Measurements from ENCODE around the gene TSHZ3.

The TSHZ3 gene

GRCh38 chr19:31353833-31354232, 4.6 kb upstream of the TSHZ3 start:
- no peak for DNase-seq (ENCODE audit: low spot score)

DNA sequence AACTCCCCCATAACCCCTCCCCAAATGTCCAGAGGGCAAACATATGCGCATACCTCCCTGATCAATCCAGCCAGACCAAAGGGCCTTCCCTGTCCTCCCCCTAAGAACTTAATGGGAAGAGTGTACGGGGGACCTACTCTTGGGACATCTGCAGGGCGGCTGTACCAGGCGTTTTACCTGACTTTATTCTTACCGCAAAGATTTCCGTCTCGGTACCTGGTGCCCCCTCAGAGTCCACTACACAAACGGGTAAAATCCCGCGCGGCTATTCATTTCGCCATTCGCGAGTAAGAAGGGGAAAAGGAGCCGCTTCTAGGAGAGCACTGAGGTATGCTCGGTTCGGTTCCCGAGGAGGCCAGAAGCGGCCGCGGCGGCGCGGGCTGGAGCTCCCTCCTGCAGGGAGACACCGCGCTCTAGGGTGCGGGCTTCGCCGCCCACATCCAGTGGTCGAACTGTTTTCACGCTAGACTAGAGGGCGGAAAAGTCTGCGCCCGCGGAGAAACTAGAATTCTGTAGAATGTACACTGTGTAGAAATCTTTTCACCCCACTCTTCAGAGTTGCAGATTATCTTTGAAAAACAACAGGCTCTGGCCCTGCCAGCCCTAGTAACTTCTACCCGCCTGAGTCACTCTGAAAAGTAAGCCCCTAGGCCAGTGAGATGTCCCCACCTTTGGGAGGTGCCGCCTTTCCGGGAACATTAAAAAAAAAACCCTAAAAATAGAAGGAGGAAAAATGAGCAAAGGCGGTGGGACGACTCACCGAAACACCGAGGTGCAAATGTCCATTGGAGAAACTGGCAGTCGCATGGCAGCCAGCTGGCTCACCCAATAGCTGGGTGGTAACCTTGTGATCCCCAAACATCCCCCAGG, 3.8 kb upstream of the TSHZ3 start:
- no peak for DNase-seq (ENCODE audit: low spot score)

DNA sequence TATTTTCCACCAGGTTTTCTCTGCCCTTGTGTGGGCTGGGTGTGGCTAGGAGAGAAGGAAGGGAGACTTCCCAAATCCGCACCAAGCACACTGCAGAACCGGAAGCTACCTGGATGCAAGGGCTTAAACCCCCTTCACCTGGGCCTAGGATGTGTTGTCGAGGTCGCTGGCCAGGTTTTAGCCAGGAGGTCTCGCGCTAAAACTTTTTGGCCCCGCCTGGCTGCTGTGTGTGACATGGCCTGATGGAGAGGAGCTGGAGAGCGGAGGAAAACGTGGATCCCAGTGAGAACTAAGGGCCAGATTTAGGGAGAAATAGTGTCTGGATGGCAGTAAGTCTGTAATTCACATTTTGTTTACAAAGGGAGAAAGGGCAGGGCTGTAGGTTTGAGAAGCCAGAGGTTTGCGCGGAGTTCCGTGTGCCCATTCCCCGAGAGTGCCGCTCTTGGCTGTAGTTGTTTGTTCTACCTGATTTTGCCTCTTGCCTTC, 3.1 kb upstream of the TSHZ3 start:
- no peak for DNase-seq (ENCODE audit: low spot score)

GRCh38 chr19:31351855-31352195, 2.6 kb upstream of the TSHZ3 start:
- no peak for DNase-seq (ENCODE audit: low spot score)

DNA sequence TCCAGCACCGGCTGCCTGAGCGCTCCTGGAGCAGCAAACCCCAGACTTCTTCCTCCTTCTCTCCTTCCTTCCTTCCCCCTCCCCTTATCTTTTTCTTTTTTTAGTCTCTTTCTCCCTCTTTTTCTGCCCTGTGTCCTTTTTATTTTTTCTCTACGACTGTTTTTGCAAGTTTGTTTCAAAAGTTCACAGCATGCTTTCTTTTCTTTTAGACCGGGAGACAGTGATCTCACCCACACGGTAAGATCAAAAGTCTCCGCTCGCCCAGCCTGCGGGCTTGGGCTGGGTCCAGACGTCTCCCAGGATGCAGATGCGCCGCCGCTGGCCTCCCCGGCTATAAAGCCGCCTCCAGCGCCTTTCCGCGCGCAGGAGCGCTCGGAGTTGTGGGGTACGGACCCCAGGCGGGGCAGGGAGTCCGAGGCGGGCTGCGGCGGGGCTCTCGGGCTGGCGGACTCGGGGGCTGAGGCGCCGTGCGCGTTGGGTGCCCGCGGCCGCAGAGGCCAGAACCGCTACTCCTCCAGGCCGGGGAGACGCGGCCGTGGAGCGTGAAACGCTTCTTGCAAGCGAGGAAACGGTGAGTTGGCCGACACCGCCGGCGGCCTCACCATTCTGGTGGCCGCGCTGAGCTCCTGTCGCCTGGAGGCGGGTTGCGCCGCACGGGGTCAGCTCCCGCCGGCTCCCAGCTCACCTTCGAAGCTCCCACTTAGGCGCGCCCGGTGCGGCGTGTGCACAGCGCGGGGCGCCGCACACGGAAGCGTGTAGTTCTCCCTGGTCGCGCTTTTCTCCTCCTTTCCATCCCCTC, 2.0 kb upstream of the TSHZ3 start:
- DNase-seq (ENCODE audit: low spot score): no peak

DNA sequence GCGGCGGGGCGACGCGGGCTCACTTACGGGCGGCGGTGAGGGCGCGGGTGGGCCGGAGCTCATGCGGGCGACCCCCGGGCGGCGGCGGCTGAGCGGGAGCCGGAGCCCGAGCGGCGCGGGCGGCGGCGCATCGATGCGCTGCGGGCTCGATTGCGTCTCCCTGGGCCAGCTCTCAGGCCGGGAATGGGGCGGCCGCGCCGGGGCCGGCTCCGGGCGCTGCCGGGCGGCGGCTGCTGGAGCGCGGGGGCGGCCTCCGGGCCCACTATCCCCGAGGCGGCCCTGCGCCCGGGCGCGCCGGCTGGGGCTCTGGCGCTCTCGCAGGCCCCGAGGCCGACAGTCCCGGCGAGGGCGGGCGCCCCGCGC, 1.4 kb upstream of the TSHZ3 start:
- DNase-seq (ENCODE audit: low spot score): no peak

- DNase-seq (ENCODE audit: low spot score): no peak
Measured at GRCh38 chr19:31350033-31350692, 927 bp upstream of the TSHZ3 start.

GRCh38 chr19:31348481-31349159, 616 bp downstream of the TSHZ3 start:
- no peak for DNase-seq (ENCODE audit: low spot score)

GRCh38 chr19:31347828-31348392, 1.3 kb downstream of the TSHZ3 start:
- no peak for DNase-seq (ENCODE audit: low spot score)

DNA sequence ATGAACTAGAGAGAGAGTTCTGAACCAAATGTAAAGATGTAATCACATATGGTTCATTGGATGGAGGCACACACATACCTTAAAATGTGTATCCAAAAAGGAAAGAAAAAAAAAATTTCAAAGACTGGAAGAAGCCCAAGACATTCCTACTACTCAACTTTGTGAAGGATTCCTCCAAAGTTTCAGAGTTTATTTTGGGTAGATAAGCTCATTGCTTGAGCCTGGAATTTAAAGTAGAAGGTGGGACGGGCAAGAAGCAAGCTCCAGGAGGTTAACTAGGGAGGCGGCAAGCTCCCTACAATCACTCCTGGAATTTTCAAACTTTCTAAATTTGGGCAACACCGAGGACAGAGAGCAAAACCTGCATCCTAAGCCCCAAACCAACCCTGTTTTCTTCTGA, 1.9 kb downstream of the TSHZ3 start:
- DNase-seq (ENCODE audit: low spot score): no peak

DNA sequence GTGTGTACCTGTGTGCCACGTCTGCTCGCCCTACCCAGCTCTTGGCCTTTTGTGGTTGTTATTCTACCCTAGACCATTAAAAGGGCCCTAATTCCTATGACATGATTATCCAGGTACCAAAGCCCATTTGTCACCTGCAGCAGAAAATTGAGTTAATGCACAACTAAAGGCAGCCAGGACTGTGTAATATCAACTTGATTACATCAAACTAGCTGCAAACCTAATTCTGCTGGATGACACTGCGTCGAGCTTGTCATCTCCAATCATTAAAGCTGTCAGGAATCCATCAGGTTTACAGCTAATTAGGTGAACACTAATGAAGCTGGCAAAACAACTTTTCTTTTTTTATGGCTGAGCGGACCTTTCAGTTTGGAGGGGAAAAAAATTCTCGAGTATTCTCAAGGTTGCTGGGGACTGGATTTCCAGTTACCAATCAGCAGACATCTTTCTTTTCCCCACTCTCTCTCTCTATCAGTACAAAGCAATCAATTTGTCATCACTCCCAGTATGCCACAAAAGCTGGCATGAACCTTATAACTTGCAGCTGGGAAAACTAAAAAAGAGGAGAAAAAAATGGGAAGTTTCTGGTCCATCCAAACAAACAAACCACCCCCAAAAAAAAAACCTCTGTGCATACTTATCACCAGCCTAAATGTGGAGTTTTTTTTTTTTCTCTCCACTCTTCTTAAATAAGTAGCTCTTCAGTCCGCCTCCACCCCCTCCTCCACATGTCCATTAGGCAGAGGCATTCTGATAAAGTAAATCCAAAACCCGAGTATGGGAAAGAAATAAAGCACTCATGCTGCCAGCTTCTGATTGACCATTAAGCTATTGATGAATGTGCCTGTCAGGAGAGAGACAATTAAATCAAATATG, 2.8 kb downstream of the TSHZ3 start:
- DNase-seq (ENCODE audit: low spot score): no peak

DNA sequence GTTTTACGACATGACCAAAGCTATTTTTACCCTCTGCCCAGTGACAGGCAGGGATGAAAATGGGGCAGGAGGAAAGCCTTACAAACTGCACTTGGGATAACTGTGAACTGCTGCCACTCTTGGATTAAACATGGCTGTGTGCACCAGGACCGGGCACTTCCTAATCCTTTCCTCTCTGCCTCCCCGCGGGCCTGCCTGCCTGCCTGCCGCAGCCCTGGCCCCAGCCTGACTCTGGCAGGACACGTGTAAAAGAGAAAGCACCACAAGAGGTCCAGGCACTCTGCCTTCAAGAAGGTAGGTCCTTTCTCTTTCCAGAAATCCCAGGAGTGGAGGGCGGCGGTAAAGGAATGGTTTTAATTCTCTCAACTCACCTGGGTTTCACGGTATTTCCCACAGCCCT, 4.8 kb downstream of the TSHZ3 start:
- DNase-seq (ENCODE audit: low spot score): no peak

- DNase-seq (ENCODE audit: low spot score): no peak
Measured at GRCh38 chr19:31342926-31343325, 6.3 kb downstream of the TSHZ3 start.

- no peak for DNase-seq (ENCODE audit: low spot score)
Measured at GRCh38 chr19:31340042-31341025, 8.9 kb downstream of the TSHZ3 start.

GRCh38 chr19:31339411-31339810, 9.8 kb downstream of the TSHZ3 start:
- no peak for DNase-seq (ENCODE audit: low spot score)

DNA sequence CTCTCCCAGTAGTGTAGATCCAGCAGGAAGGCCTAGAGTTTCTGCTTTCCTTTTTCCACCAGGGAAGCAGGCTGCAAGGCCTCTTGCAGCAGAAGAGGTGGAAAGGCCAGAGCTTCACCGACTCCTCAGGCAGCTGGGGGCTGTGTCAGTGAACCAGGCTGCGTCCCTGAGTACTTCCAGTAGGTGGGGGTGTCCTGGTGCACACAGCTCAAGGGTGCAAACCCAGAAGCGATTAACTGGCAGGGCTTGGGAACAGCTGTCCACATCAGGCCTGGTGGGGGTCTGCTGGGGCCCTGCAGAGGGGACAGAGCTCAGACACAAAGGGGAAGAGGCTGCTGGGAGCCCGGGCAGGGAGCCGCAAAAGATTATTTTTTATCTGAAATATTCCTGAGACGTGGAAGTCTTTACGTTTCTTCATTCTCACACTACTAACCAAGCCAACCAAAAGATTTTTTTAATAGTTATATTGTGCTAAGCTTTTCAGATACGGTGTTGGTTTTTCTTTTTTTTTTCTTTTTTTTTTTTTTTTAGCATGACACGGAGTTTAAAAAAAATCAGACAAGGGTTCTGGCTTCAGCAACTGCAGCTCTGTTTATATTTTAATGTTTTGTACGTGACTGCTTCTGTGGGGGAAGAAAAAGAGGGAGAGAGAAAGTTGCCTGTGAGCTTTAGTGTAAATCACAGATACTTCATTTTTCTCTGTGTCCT, 11.0 kb downstream of the TSHZ3 start:
- no peak for DNase-seq (ENCODE audit: low spot score)

DNA sequence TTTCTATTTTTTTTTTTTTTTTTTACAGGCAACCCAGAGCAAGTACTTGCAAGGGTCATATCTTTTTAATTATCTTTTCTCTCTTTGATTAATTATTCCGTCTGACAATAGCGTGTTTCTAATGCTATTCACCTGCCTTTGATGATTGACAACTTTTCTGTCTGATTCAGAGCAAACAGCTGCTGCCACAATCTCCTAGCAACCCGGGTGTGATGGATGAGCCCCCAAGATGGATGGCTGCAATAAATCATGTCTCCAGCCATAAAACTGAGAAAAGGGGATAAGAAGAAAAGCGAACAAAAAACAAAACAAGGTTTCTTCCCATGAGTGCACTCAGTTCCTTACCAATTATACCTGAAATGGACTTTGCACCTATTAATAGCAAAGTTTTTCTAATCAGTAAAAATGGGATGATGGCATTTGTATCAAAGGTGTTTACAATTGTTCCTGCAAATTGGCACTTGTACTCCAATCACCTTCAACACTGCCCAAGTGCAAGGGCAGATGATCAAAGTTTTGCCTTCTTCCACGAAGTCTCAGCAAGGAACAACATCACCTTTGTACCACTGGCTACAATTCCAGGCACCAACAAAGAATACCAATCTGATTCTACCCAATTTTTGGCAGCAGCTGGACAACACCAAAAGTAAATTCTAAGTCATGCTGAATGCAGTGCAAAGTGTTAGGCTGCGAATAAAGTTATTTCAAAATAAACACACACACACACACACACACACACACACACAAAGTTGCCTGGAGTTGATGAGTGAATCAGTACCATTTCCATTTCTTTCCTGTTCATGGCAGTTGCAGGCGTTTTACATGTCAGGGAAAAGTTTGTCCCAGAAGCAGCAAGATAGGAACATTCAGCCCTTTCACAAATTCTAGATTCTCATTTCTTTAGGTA, 12.0 kb downstream of the TSHZ3 start:
- no peak for DNase-seq (ENCODE audit: low spot score)

DNA sequence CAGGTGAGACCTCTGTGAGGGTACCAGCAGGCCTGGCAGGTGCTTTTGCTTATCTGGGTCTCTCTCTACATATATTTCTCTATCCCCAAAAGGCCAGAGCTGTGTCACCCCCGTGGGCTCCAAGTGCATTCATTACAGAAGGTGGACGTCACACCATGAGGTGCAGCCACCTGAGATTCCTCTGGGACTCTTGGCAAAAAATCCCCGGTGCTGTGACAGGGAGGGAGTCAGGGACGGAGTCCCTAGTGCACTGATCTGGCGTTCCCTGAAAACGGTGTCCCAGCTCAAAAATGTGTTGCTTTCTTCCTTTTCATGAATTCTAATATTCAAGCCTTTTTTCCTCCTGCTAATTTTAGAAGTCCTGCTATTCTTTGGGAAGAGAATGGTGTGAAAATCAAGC, 13.5 kb downstream of the TSHZ3 start:
- no peak for DNase-seq (ENCODE audit: low spot score)
